ENCODE data around the gene STXBP4. TPM values are rescaled to one million over a fixed set of nuclear protein-coding genes. Genes with fewer than 3 reads are reported as not detected.
"Not testable (repeated sequence)": the region's sequence is repeated elsewhere in the genome, so short reads cannot be mapped to it uniquely, and the experiment has no call there.

The STXBP4 gene
- total RNA-seq, 1 donor, result 5.4 TPM

GRCh38 chr17:55056526-55056925 lies 88.0 kb downstream of the STXBP4 start:
- Histone ChIP-seq H3K9me3 (ENCODE audit: low read depth, low read length) (no peaks in the 10 kb centered on the region), H3K27me3 (ENCODE audit: insufficient read depth, low read length) (no peaks in the 10 kb centered on the region), H3K4me3 (ENCODE audit: low read length) (no peak overlapping the region), H3K4me1 (ENCODE audit: insufficient read depth, low read length) (no peaks in the 10 kb centered on the region)

- no peaks in the 10 kb centered on the region for H3K4me1 ChIP-seq (ENCODE audit: insufficient read depth, low read length)
These were observed 88.6 kb downstream of the STXBP4 start for GRCh38 chr17:55057184-55057583.

GRCh38 chr17:55059724-55060123 lies 91.2 kb downstream of the STXBP4 start:
- H3K4me1 ChIP-seq (ENCODE audit: insufficient read depth, low read length), result no peaks in the 10 kb centered on the region
- H3K4me3 ChIP-seq (ENCODE audit: low read length), result no peak overlapping the region
- no peaks in the 10 kb centered on the region for H3K27me3 ChIP-seq (ENCODE audit: insufficient read depth, low read length)
- no peaks in the 10 kb centered on the region for H3K9me3 ChIP-seq (ENCODE audit: low read depth, low read length)

More at GRCh38 chr17:55057184-55057583, 88.6 kb downstream of the STXBP4 start:
- Histone ChIP-seq H3K9me3 (ENCODE audit: low read depth, low read length) (no peaks in the 10 kb centered on the region), H3K4me3 (ENCODE audit: low read length) (no peak overlapping the region), H3K27me3 (ENCODE audit: insufficient read depth, low read length) (no peaks in the 10 kb centered on the region)

- Histone ChIP-seq H3K27me3 (ENCODE audit: insufficient read depth, low read length) (no peaks in the 10 kb centered on the region), H3K4me1 (ENCODE audit: insufficient read depth, low read length) (no peaks in the 10 kb centered on the region), H3K4me3 (ENCODE audit: low read length) (no peak overlapping the region), H3K9me3 (ENCODE audit: low read depth, low read length) (no peaks in the 10 kb centered on the region)
These were observed 94.4 kb downstream of the STXBP4 start for GRCh38 chr17:55062921-55063320.

GRCh38 chr17:55063885-55064874 lies 95.6 kb downstream of the STXBP4 start:
- Histone ChIP-seq H3K4me1 (ENCODE audit: insufficient read depth, low read length) (no peaks in the 10 kb centered on the region), H3K4me3 (ENCODE audit: low read length) (no peak overlapping the region), H3K9me3 (ENCODE audit: low read depth, low read length) (no peaks in the 10 kb centered on the region), H3K27me3 (ENCODE audit: insufficient read depth, low read length) (no peaks in the 10 kb centered on the region)

- no peaks in the 10 kb centered on the region for H3K27me3 ChIP-seq (ENCODE audit: insufficient read depth, low read length)
- no peaks in the 10 kb centered on the region for H3K4me1 ChIP-seq (ENCODE audit: insufficient read depth, low read length)
- no peaks in the 10 kb centered on the region for H3K9me3 ChIP-seq (ENCODE audit: low read depth, low read length)
- no peak overlapping the region for H3K4me3 ChIP-seq (ENCODE audit: low read length)
These were observed 99.3 kb downstream of the STXBP4 start for GRCh38 chr17:55067697-55068439.

GRCh38 chr17:55068862-55069811 lies 100.6 kb downstream of the STXBP4 start:
- no peaks in the 10 kb centered on the region for H3K27me3 ChIP-seq (ENCODE audit: insufficient read depth, low read length)
- H3K4me3 ChIP-seq (ENCODE audit: low read length), result no peak overlapping the region
- no peaks in the 10 kb centered on the region for H3K4me1 ChIP-seq (ENCODE audit: insufficient read depth, low read length)
- no peaks in the 10 kb centered on the region for H3K9me3 ChIP-seq (ENCODE audit: low read depth, low read length)

- Histone ChIP-seq H3K4me3 (ENCODE audit: low read length) (no peak overlapping the region), H3K9me3 (ENCODE audit: low read depth, low read length) (no peaks in the 10 kb centered on the region), H3K27me3 (ENCODE audit: insufficient read depth, low read length) (no peaks in the 10 kb centered on the region), H3K4me1 (ENCODE audit: insufficient read depth, low read length) (no peaks in the 10 kb centered on the region)
These were observed 101.5 kb downstream of the STXBP4 start for GRCh38 chr17:55069983-55070529.

- H3K27me3 ChIP-seq (ENCODE audit: insufficient read depth, low read length), result no peaks in the 10 kb centered on the region
- H3K4me3 ChIP-seq (ENCODE audit: low read length), result no peak overlapping the region
- no peaks in the 10 kb centered on the region for H3K9me3 ChIP-seq (ENCODE audit: low read depth, low read length)
- no peaks in the 10 kb centered on the region for H3K4me1 ChIP-seq (ENCODE audit: insufficient read depth, low read length)
These were observed 104.3 kb downstream of the STXBP4 start for GRCh38 chr17:55072898-55073297.

- H3K4me1 ChIP-seq (ENCODE audit: insufficient read depth, low read length); H3K9me3 ChIP-seq (ENCODE audit: low read depth, low read length); H3K27me3 ChIP-seq (ENCODE audit: insufficient read depth, low read length); H3K4me3 ChIP-seq (ENCODE audit: low read length): not testable (repeated sequence)
These were observed 104.9 kb downstream of the STXBP4 start for GRCh38 chr17:55073467-55073866.

- H3K4me3 ChIP-seq (ENCODE audit: low read length), result no peak overlapping the region
These were observed 113.0 kb downstream of the STXBP4 start for GRCh38 chr17:55081559-55081958.

GRCh38 chr17:55086635-55087058 lies 118.1 kb downstream of the STXBP4 start:
- no peaks in the 10 kb centered on the region for H3K27me3 ChIP-seq (ENCODE audit: insufficient read depth, low read length)
- H3K4me3 ChIP-seq (ENCODE audit: low read length), result no peak overlapping the region
- peaks cover 17% of the 10 kb centered on the region for H3K4me1 ChIP-seq (ENCODE audit: insufficient read depth, low read length)
- H3K9me3 ChIP-seq (ENCODE audit: low read depth, low read length), result no peaks in the 10 kb centered on the region

More at GRCh38 chr17:55081559-55081958, 113.0 kb downstream of the STXBP4 start:
- no peaks in the 10 kb centered on the region for H3K4me1 ChIP-seq (ENCODE audit: insufficient read depth, low read length)
- H3K9me3 ChIP-seq (ENCODE audit: low read depth, low read length), result no peaks in the 10 kb centered on the region
- H3K27me3 ChIP-seq (ENCODE audit: insufficient read depth, low read length), result no peaks in the 10 kb centered on the region

GRCh38 chr17:55089256-55089655 lies 120.7 kb downstream of the STXBP4 start:
- Histone ChIP-seq H3K4me3 (ENCODE audit: low read length) (no peak overlapping the region), H3K27me3 (ENCODE audit: insufficient read depth, low read length) (no peaks in the 10 kb centered on the region), H3K4me1 (ENCODE audit: insufficient read depth, low read length) (peaks cover 17% of the 10 kb centered on the region), H3K9me3 (ENCODE audit: low read depth, low read length) (no peaks in the 10 kb centered on the region)

- no peaks in the 10 kb centered on the region for H3K9me3 ChIP-seq (ENCODE audit: low read depth, low read length)
- H3K27me3 ChIP-seq (ENCODE audit: insufficient read depth, low read length), result no peaks in the 10 kb centered on the region
- no peak overlapping the region for H3K4me3 ChIP-seq (ENCODE audit: low read length)
- H3K4me1 ChIP-seq (ENCODE audit: insufficient read depth, low read length), result peaks cover 17% of the 10 kb centered on the region
These were observed 121.5 kb downstream of the STXBP4 start for GRCh38 chr17:55090079-55090492.
